GM12891 (cell line): ENCODE data around the gene RBM6.

Experiments
- POLR2A ChIP-seq: IDR thresholded peaks from 2 replicates; pipeline ENCODE4 v1.6.1; 2011; ENCODE audit warnings: low read depth, low read length, control low read depth
- POLR2AphosphoS5 ChIP-seq: IDR thresholded peaks from 2 replicates; pipeline ENCODE4 v1.6.1; 2011; ENCODE audit warnings: low read depth, low read length, control low read depth
- POU2F2 ChIP-seq: IDR thresholded peaks from 2 replicates; pipeline ENCODE4 v1.6.1; 2011; ENCODE audit warnings: low read depth, mild to moderate bottlenecking, control low read depth, low read length, moderate library complexity
- SPI1 ChIP-seq: IDR thresholded peaks from 2 replicates; pipeline ENCODE4 v1.6.1; 2011; ENCODE audit warnings: low read depth, low read length, control low read depth
- TAF1 ChIP-seq: IDR thresholded peaks from 2 replicates; pipeline ENCODE4 v1.6.1; 2011; ENCODE audit warnings: low read depth, low read length, control low read depth

DNA sequence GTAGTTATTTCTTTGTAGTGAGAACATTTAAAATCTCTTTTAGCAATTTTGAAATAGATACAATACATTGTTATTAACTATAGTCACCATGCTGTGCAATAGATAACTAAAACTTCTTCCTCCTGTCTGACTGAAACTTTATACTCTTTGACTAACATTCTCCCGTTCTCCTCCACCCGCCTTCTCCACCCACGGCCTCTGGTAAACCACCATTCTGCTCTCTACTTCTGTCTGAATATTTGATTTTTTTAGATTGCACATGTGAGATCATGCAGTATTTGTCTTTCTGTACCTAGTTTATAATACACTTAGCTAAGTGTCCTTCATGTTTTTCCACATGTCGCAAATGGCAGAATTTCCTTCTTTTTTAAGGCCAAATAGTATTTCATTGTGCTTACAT is 76.0 kb downstream of the RBM6 start:
- TF ChIP-seq POLR2A (no peak), POLR2AphosphoS5 (no peak), SPI1 (no peak), TAF1 (no peak), POU2F2 (no peak)
